Gastrocnemius medialis (tissue), 4 donors: ENCODE results near the gene ACAP1.

ENCODE experiments used
- CTCF ChIP-seq, 5 experiments: fragments of 450-650 bp in 3 of 5; fragments of 200-600 bp in 2 of 5; sonication (generic) in 2 of 5; IDR thresholded peaks in 4 of 5; conservative IDR thresholded peaks in 1 of 5; 1 replicate in 4 of 5; 2 replicates in 1 of 5; pipeline ENCODE4 v1.5.1; 2016 to 2019; ENCODE audit warnings: antibody characterized with exemption in 5 of 5, mild to moderate bottlenecking in 3 of 5, moderate library complexity in 3 of 5
- POLR2A ChIP-seq, 2 donors: fragments of 450-650 bp; IDR thresholded peaks; one replicate each; pipeline ENCODE4 v1.6.1; 2017; ENCODE audit warnings: antibody characterized with exemption in 2 of 2, mild to moderate bottlenecking in 2 of 2, moderate library complexity in 2 of 2

GRCh38 chr17:7334938-7335538 lies 1.3 kb upstream of the ACAP1 start:
- TF ChIP-seq CTCF (IDR thresholded peaks at IDR 0.05 in 4 of 5, conservative IDR thresholded peaks at IDR 0.05 in 1 of 5): no peak
- no peak for TF ChIP-seq POLR2A (IDR thresholded peaks at IDR 0.05)
